H9 (cell line): Measurements from ENCODE around the gene AHNAK. TPM values are rescaled to one million over a fixed set of nuclear protein-coding genes. Genes with fewer than 3 reads are reported as not detected.
"Not testable (repeated sequence)": the region's sequence is repeated elsewhere in the genome, so short reads cannot be mapped to it uniquely, and the experiment has no call there.

Source experiments
- DNase-seq: peaks from one replicate; pipeline ENCODE4 v3.0.0-alpha.2; 2017
- H2AFZ ChIP-seq: one replicate; pipeline ENCODE4 v1.6.1; 2013; ENCODE audit warnings: mild to moderate bottlenecking, low read length, control low read depth, moderate library complexity
- H2AK5ac ChIP-seq: 2 replicates; pipeline ENCODE4 v1.6.1; 2013; ENCODE audit warnings: low read length, control low read depth, mixed read lengths; ENCODE audit not compliant: insufficient read length
- H2BK120ac ChIP-seq: one replicate; pipeline ENCODE4 v1.6.1; 2013; ENCODE audit warnings: low read depth, mild to moderate bottlenecking, low read length, control low read depth, inconsistent platforms; ENCODE audit not compliant: poor library complexity, severe bottlenecking
- H2BK12ac ChIP-seq: 2 replicates; pipeline ENCODE4 v1.6.1; 2013; ENCODE audit warnings: low read length, control low read depth, mixed read lengths, low read depth; ENCODE audit not compliant: insufficient read length
- H2BK15ac ChIP-seq: 2 replicates; pipeline ENCODE4 v1.6.1; 2013; ENCODE audit warnings: low read depth, low read length, control low read depth
- H2BK20ac ChIP-seq: one replicate; pipeline ENCODE4 v1.6.1; 2013; ENCODE audit warnings: low read depth, mild to moderate bottlenecking, low read length, control low read depth, inconsistent platforms; ENCODE audit not compliant: poor library complexity, severe bottlenecking
- H2BK5ac ChIP-seq: 2 replicates; pipeline ENCODE4 v1.6.1; 2013; ENCODE audit warnings: low read length, control low read depth, mixed read lengths; ENCODE audit not compliant: insufficient read length
- H3K14ac ChIP-seq: 2 replicates; pipeline ENCODE4 v1.6.1; 2013; ENCODE audit warnings: low read length, control low read depth; ENCODE audit not compliant: insufficient read depth
- H3K18ac ChIP-seq: 2 replicates; pipeline ENCODE4 v1.6.1; 2013; ENCODE audit warnings: low read depth, mild to moderate bottlenecking, mixed read lengths, low read length, control low read depth; ENCODE audit not compliant: insufficient read length
- H3K23ac ChIP-seq: 2 replicates; pipeline ENCODE4 v1.6.1; 2013; ENCODE audit warnings: low read length, control low read depth, mixed read lengths, low read depth; ENCODE audit not compliant: insufficient read length
- H3K23me2 ChIP-seq: 2 replicates; pipeline ENCODE4 v1.6.1; 2013; ENCODE audit warnings: low read depth, mild to moderate bottlenecking, mixed read lengths, low read length, control low read depth; ENCODE audit not compliant: insufficient read length, poor library complexity, severe bottlenecking
- H3K27ac ChIP-seq: 2 replicates; pipeline ENCODE4 v1.5.1; 2013; ENCODE audit warnings: low read length, control low read depth, mixed read lengths, low read depth; ENCODE audit not compliant: insufficient read length
- H3K27me3 ChIP-seq: 2 replicates; pipeline ENCODE4 v1.6.1; 2013; ENCODE audit warnings: low read length, control low read depth, inconsistent platforms; ENCODE audit not compliant: insufficient read depth
- H3K4ac ChIP-seq: 2 replicates; pipeline ENCODE4 v1.6.1; 2013; ENCODE audit warnings: low read depth, mild to moderate bottlenecking, control low read depth, inconsistent platforms, low read length, moderate library complexity
- H3K4me1 ChIP-seq: 2 replicates; pipeline ENCODE4 v1.6.1; 2013; ENCODE audit warnings: low read length, control low read depth, inconsistent platforms; ENCODE audit not compliant: insufficient read depth
- H3K4me2 ChIP-seq: 2 replicates; pipeline ENCODE4 v1.6.1; 2013; ENCODE audit warnings: low read length, control low read depth, mixed read lengths; ENCODE audit not compliant: insufficient read length, insufficient read depth
- H3K56ac ChIP-seq: 2 replicates; pipeline ENCODE4 v1.6.1; 2013; ENCODE audit warnings: low read depth, mild to moderate bottlenecking, mixed read lengths, low read length, control low read depth; ENCODE audit not compliant: insufficient read length
- H3K79me1 ChIP-seq: 2 replicates; pipeline ENCODE4 v1.6.1; 2013; ENCODE audit warnings: low read depth, mild to moderate bottlenecking, moderate library complexity, low read length, control low read depth, inconsistent platforms; ENCODE audit not compliant: insufficient read depth, poor library complexity, severe bottlenecking
- H3K79me2 ChIP-seq: 2 replicates; pipeline ENCODE4 v1.6.1; 2013; ENCODE audit warnings: low read length, control low read depth, inconsistent platforms; ENCODE audit not compliant: insufficient read depth
- H3K9ac ChIP-seq: 2 replicates; pipeline ENCODE4 v1.6.1; 2013; ENCODE audit warnings: low read length, control low read depth, mixed read lengths; ENCODE audit not compliant: insufficient read length; ENCODE audit errors: extremely low read depth
- H3K9me3 ChIP-seq: one replicate; pipeline ENCODE4 v1.6.1; 2013; ENCODE audit warnings: low read depth, low read length, inconsistent platforms; ENCODE audit not compliant: control insufficient read depth
- H3T11ph ChIP-seq: one replicate; pipeline ENCODE4 v1.6.1; 2013; ENCODE audit warnings: mild to moderate bottlenecking, low read length, control low read depth, inconsistent platforms
- H4K20me1 ChIP-seq: one replicate; pipeline ENCODE4 v1.6.1; 2013; ENCODE audit not compliant: control insufficient read depth, insufficient read length, insufficient read depth
- H4K5ac ChIP-seq: 2 replicates; pipeline ENCODE4 v1.6.1; 2013; ENCODE audit warnings: low read depth, mild to moderate bottlenecking, mixed read lengths, low read length, control low read depth; ENCODE audit not compliant: insufficient read length
- H4K8ac ChIP-seq: replicated peaks from 2 replicates; pipeline ENCODE4 v1.6.1; 2013; ENCODE audit warnings: low read length, control low read depth, mixed read lengths, low read depth; ENCODE audit not compliant: insufficient read length
- H4K91ac ChIP-seq: 2 replicates; pipeline ENCODE4 v1.6.1; 2013; ENCODE audit warnings: low read depth, mild to moderate bottlenecking, moderate library complexity, mixed read lengths, low read length, control low read depth; ENCODE audit not compliant: insufficient read length
- H3K27ac Mint-ChIP-seq, 3 experiments: 2 replicates in 2 of 3; 3 replicates in 1 of 3; pipeline ENCODE4 v1.8.0; 2020 to 2021; ENCODE audit warnings: mixed read lengths in 3 of 3, mild to moderate bottlenecking in 1 of 3, moderate library complexity in 1 of 3
- H3K27me3 Mint-ChIP-seq: 2 replicates; pipeline ENCODE4 v1.8.0; 2021; ENCODE audit warnings: low read depth, mild to moderate bottlenecking, moderate library complexity, mixed read lengths
- H3K36me3 Mint-ChIP-seq, 3 experiments: 2 replicates in 2 of 3; 3 replicates in 1 of 3; pipeline ENCODE4 v1.8.0; 2020 to 2021; ENCODE audit warnings: low read depth in 3 of 3, mixed read lengths in 3 of 3; ENCODE audit not compliant: insufficient read depth in 1 of 3
- H3K4me1 Mint-ChIP-seq, 2 experiments: 2 replicates each; pipeline ENCODE4 v1.8.0; 2020; ENCODE audit warnings: mixed read lengths in 2 of 2
- H3K4me3 Mint-ChIP-seq, 2 experiments: 2 replicates in 1 of 2; 3 replicates in 1 of 2; pipeline ENCODE4 v1.8.0; 2020 to 2021; ENCODE audit warnings: mild to moderate bottlenecking in 2 of 2, mixed read lengths in 2 of 2, moderate library complexity in 1 of 2
- H3K9me3 Mint-ChIP-seq, 2 experiments: 2 replicates in 1 of 2; 3 replicates in 1 of 2; pipeline ENCODE4 v1.8.0; 2020; ENCODE audit warnings: mild to moderate bottlenecking in 2 of 2, mixed read lengths in 2 of 2, moderate library complexity in 1 of 2
- CTCF ChIP-seq: fragments of 200-600 bp; sonication (generic); conservative IDR thresholded peaks from 3 replicates; pipeline ENCODE4 v1.8.0; 2021; ENCODE audit warnings: antibody characterized with exemption, mild to moderate bottlenecking
- WGBS: extraction: QIAGEN DNeasy Blood & Tissue Kit; methylation state at CpG from one replicate; pipeline ENCODE4 v1.1.7; 2013; ENCODE audit warnings: missing lambda C conversion rate, low lambda C conversion rate, mixed read lengths; ENCODE audit not compliant: insufficient read length; ENCODE audit errors: extremely low coverage; 5-methylcytosine and 5-hydroxymethylcytosine counted together
- total RNA-seq: library from RNA; stranded (reverse); gene quantifications from 2 replicates; pipeline ENCODE4 v1.2.1, GENCODE V29; 2021

The AHNAK gene
- total RNA-seq, 1 experiment from 2014 or later, result 15.2 TPM

- Mint-ChIP-seq H3K4me3 (no peak overlapping the region), H3K4me1 (peaks cover 1 to 6% of the 10 kb centered on the region in 2 experiments; a peak in 2 of 4 replicates), H3K36me3 (no peaks in the 10 kb centered on the region), H3K27ac (no peak overlapping the region), H3K27me3 (no peaks in the 10 kb centered on the region), H3K9me3 (no peaks in the 10 kb centered on the region)
- no peak overlapping the region for H2BK5ac ChIP-seq
- H2BK20ac ChIP-seq, result no peak overlapping the region
- H3K27ac ChIP-seq, result no peak overlapping the region
- H3K4me1 ChIP-seq, result no peaks in the 10 kb centered on the region
- no peak overlapping the region for H3K4me2 ChIP-seq
- DNase-seq, result no peak
- H3K56ac ChIP-seq, result no peak overlapping the region
- no peak overlapping the region for H3K4ac ChIP-seq
- H3K27me3 ChIP-seq, result no peaks in the 10 kb centered on the region
- H2AK5ac ChIP-seq, result no peak overlapping the region
- H3T11ph ChIP-seq, result no peak overlapping the region
- H3K9me3 ChIP-seq, result no peaks in the 10 kb centered on the region
- no peak overlapping the region for H2AFZ ChIP-seq
- H2BK120ac ChIP-seq, result no peak overlapping the region
- no peak overlapping the region for H3K23ac ChIP-seq
- no peak overlapping the region for H2BK15ac ChIP-seq
- no peak overlapping the region for H3K14ac ChIP-seq
- H4K20me1 ChIP-seq, result no peaks in the 10 kb centered on the region
- no peaks in the 10 kb centered on the region for H3K23me2 ChIP-seq
- no peak overlapping the region for H3K18ac ChIP-seq
- H3K9ac ChIP-seq, result no peak overlapping the region
- H4K91ac ChIP-seq, result no peak overlapping the region
- H3K79me2 ChIP-seq, result no peaks in the 10 kb centered on the region
- WGBS, result no CpG with 5 or more reads among the region's 3 CpGs
- no peak overlapping the region for H4K5ac ChIP-seq
- TF ChIP-seq CTCF, result no peak
- no peak overlapping the region for H2BK12ac ChIP-seq
- H4K8ac ChIP-seq, result no peak overlapping the region
- H3K79me1 ChIP-seq, result no peaks in the 10 kb centered on the region
Observed at GRCh38 chr11:62387381-62387780, 159.2 kb downstream of the AHNAK start.

GRCh38 chr11:62386083-62386482, 160.5 kb downstream of the AHNAK start:
- WGBS, result no CpG with 5 or more reads among the region's 3 CpGs
- H3K27ac Mint-ChIP-seq, H2BK15ac ChIP-seq, H3K9me3 Mint-ChIP-seq, H3K27me3 Mint-ChIP-seq, H3K79me2 ChIP-seq, H2BK5ac ChIP-seq, H4K8ac ChIP-seq, H3K9me3 ChIP-seq, H2AK5ac ChIP-seq, H4K5ac ChIP-seq, H3K36me3 Mint-ChIP-seq, H3K27me3 ChIP-seq, H2BK20ac ChIP-seq, H3K4me1 ChIP-seq, H3K56ac ChIP-seq, H3K14ac ChIP-seq, DNase-seq, H4K20me1 ChIP-seq, H3T11ph ChIP-seq, H3K27ac ChIP-seq, H2BK120ac ChIP-seq, H3K4me2 ChIP-seq, H2BK12ac ChIP-seq, H3K9ac ChIP-seq, H3K18ac ChIP-seq, H2AFZ ChIP-seq, H3K4me3 Mint-ChIP-seq, H3K23ac ChIP-seq, H3K79me1 ChIP-seq, H3K23me2 ChIP-seq, H3K4ac ChIP-seq, H4K91ac ChIP-seq: not testable (repeated sequence)
- peaks cover 6 to 11% of the 10 kb centered on the region in 2 experiments for H3K4me1 Mint-ChIP-seq
